Ammon's horn (tissue), 1 donor: ENCODE measurements around the gene LIFR.
"Not testable (repeated sequence)": the region's sequence is repeated elsewhere in the genome, so short reads cannot be mapped to it uniquely, and the experiment has no call there.

Source experiments
- DNase-seq: peaks from one replicate; pipeline ENCODE4 v3.0.0-alpha.2; 2016; ENCODE audit warnings: low spot score

The LIFR gene

GRCh38 chr5:38519476-38519875 lies 37.0 kb downstream of the LIFR start:
- DNase-seq: no peak

- DNase-seq: no peak
These were observed 38.1 kb downstream of the LIFR start for GRCh38 chr5:38518341-38518740.

GRCh38 chr5:38516649-38517048 lies 39.8 kb downstream of the LIFR start:
- not testable (repeated sequence) for DNase-seq

- peak; percentile 47 for DNase-seq
These were observed 40.8 kb downstream of the LIFR start for GRCh38 chr5:38515646-38516045.

GRCh38 chr5:38515092-38515491 lies 41.4 kb downstream of the LIFR start:
- DNase-seq: no peak

- no peak for DNase-seq
These were observed 47.3 kb downstream of the LIFR start for GRCh38 chr5:38509185-38509584.

GRCh38 chr5:38506302-38506701 lies 50.1 kb downstream of the LIFR start:
- no peak for DNase-seq

- no peak for DNase-seq
These were observed 55.7 kb downstream of the LIFR start for GRCh38 chr5:38500573-38501260.

GRCh38 chr5:38497946-38498345 lies 58.5 kb downstream of the LIFR start:
- DNase-seq: peak; percentile 25

GRCh38 chr5:38494763-38495162 lies 61.7 kb downstream of the LIFR start:
- DNase-seq: no peak

GRCh38 chr5:38494175-38494574 lies 62.3 kb downstream of the LIFR start:
- DNase-seq: no peak

- DNase-seq: no peak
These were observed 72.5 kb downstream of the LIFR start for GRCh38 chr5:38483805-38484398.

- DNase-seq: no peak
These were observed 77.0 kb downstream of the LIFR start for GRCh38 chr5:38479315-38479904.

GRCh38 chr5:38478878-38479277 lies 77.6 kb downstream of the LIFR start:
- DNase-seq: no peak

- no peak for DNase-seq
These were observed 78.3 kb downstream of the LIFR start for GRCh38 chr5:38478166-38478565.

GRCh38 chr5:38473008-38473407 lies 83.4 kb downstream of the LIFR start:
- DNase-seq: no peak

GRCh38 chr5:38472541-38472940 lies 83.9 kb downstream of the LIFR start:
- DNase-seq: no peak

GRCh38 chr5:38471709-38472108 lies 84.7 kb downstream of the LIFR start:
- no peak for DNase-seq

GRCh38 chr5:38469707-38470267 lies 86.7 kb downstream of the LIFR start:
- no peak for DNase-seq

- DNase-seq: peak; percentile 69
These were observed 87.3 kb downstream of the LIFR start for GRCh38 chr5:38468978-38469706.

- DNase-seq: no peak
These were observed 88.2 kb downstream of the LIFR start for GRCh38 chr5:38468202-38468673.

GRCh38 chr5:38467353-38468040 lies 88.9 kb downstream of the LIFR start:
- DNase-seq: peak; percentile 70
